ENCODE data around the gene HOXB8. TPM values are rescaled to one million over a fixed set of nuclear protein-coding genes. Genes with fewer than 3 reads are reported as not detected.

HOXB8 gene
- polyA plus RNA-seq, 3 donors: 38.8 to 40.6 (median 39.7) TPM

DNA sequence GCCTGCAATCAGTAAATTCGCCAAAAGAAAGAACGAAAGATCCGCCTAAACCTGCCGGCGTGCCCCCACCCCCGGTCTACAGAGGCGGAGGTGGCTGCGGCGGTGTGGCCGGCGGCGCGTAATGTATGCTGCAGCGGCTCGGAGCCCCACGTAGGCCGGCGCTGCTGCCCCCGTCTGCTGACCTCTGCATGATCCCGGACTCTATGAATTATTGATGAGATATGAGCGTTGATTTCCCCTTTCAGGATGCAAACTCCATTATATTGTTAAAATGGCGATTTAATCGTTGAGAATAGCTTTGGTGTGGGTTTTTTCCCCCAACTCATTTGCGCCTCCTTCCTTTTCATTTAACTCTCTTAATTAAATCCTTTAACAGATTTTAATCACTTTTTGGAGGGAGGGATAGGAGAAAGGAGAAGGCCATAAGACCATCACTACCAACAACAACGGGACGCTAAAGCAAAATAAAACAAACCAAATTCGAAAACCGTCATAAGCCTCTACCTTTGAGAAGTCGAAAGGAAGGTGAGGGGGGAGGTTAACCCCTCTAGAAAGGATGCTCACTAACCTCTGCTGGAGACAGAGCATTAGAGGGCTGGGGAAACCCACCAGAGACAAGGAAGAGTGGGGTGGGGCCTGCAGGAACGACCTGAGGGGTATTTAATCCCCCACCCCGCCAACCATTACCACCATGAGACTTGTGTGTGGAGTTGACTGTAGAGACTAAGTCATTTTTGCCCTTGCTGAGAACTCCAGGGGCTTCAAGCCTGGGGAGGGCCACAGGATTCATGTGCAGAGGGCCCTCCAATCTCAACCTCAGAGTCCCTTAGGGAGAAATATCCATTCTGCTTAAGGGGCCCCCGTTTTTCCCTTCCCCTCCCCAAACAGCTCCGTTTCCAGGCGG, 28.5 kb downstream of the HOXB8 start:
- DNase-seq (ENCODE audit: low read depth in 3 of 3, low spot score in 2 of 3): no peak

DNA sequence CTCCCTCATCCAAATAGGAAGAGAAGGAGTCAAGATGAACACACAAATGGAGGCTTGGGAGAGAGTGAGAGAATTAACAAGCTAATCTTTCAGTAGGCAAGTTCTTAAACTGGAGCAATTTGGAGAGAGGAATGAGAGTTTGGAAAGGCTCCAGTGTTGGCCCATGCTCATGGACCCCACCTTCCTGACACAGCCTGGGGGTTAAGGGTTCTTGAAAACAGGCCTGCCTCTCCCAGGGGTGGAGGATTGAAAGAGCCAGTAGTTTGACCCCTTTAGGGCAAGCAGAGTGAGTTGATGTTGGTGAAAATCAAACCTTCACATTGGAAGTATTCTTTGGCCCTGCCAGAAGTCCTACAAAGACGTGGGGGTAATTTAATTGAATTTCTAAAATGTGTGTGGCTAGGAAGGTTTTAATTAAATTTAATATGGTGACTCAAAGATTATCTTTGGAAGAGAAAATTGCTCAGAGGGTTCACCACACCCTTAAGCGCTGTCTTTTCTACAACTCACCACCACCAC, 30.8 kb downstream of the HOXB8 start:
- no peak for DNase-seq (ENCODE audit: low read depth in 3 of 3, low spot score in 2 of 3)

DNA sequence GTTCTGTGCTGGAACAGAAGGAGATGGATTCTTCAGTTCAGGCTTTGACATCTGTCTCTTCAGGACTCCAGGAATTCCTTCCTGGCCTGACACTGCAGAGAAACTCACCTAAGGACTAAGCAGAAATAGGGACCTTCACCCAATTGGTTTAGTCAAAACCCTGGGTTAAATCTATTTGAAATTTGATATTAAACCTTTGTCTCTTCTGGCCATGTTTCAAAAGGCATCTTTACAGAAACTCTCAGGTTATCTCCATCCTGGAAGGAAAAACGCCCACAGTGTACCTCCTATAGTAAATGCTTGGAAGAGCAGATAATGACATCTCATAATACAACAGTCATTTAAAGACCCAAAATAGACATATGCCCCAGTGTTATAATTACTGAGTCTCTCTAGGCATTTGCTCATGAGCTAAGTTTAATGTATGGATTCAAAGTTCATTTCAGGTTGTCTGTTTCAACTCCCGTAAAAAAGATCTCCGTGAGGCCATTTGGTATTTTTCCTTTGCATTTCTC, 31.3 kb downstream of the HOXB8 start:
- no peak for DNase-seq (ENCODE audit: low read depth in 3 of 3, low spot score in 2 of 3)

DNA sequence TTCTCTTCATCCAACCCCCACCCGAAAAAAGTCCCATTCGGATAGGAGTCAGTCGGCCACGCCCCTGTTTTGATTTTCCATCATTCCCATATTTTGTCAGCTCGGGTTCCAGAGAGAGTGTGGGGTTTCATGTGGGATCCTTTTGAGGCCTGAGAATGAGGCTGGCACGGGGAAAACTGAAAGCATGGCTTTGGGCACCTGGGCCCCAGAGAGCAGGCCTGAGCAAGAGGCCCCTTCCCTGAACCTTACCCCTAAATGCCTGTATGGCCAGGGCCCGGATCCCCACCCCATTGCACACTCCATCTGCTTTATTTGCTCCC, 32.4 kb downstream of the HOXB8 start:
- no peak for DNase-seq (ENCODE audit: low read depth in 3 of 3, low spot score in 2 of 3)

DNA sequence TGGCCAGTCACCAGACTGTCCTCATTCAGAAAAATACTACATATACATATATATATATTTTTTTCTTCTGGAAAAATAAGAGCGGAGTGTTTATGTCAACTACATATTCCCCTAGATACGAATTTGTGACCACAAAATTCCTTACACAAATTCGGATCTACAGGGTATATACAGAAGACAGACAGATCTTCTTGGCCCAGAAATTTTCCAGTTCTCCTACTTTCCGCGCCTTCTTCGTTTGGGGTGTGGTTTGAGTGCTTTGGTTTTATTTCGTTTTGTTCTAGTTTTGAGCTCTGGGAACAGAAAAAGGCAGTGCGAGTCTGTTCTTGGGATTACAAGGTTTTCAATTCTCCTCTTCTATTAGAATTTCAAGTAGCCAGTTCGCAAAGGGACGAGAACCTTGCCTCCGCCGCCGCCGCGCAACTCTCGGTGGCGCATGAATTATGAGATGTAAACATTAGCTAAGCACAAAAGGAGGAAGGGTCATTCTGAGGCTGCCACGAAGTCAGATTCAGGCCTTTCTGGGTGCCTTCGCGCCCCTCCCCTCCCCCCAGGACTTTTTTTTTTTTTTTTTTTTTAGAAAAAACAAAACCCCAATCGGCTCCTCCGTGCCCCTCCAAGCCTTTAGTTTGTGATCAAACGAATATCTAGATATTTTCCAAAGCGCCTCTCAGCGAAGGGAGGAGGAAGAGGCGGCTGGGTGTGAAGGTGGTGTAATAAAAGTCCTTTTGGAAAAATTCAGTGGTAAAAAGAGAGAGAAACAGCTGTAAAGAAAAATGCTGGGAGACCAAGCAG, 35.1 kb downstream of the HOXB8 start:
- no peak for DNase-seq (ENCODE audit: low read depth in 3 of 3, low spot score in 2 of 3)

DNA sequence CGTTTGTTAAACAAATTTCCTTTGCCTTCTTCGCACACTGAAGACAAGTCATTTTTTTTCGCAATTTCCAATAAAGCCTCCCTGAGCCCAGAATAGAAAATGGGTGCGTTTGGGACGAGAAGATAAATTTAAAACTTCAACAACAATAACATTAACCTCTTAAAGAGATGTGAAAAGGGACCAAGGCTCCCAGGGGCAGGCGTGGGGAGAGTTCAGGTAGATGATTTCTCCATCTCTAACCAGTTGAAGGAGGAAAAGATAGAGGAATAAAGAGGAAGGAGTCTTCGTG, 35.7 kb downstream of the HOXB8 start:
- no peak for DNase-seq (ENCODE audit: low read depth in 3 of 3, low spot score in 2 of 3)

DNA sequence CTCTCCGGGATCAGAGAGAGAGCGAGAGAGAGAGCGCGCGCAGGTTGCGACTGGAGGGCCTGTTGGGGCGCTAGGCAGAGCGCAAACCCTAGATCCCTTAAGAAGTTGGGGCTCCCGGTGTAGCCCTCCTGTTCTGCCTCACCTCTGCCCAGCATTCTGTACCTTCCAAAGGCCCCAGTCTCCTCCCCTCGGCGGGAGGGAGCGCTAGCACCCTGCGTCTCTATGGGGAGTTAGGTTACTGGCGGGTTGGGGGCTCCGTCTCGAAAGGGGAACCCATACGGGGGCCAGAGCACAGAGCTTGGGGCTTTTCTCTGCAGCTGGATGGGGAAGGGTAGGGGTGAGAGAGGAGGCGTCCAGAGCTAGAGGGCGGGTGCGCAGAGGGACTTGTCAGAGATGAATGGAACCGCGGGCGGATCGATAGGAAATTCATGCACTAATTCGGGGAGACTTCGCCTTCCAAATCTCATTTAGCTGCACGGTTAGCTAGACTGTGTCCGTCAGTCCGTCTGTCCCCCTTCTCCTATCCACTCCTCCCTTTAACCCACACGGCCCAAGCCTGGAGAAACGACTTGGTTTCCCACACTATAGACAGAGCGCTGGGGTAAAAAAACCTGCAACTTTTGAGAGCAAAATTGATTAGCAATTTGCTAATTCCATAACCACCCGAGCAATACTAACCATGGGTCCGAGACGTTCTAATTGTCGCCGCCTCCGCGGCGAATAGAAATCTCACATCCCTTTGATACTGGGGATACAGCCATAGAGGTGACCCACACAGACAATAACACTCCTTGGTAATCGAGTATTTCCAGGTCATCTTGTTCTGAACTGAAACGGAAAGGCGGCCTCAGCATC, 36.2 kb downstream of the HOXB8 start:
- DNase-seq (ENCODE audit: low read depth in 3 of 3, low spot score in 2 of 3): no peak

DNA sequence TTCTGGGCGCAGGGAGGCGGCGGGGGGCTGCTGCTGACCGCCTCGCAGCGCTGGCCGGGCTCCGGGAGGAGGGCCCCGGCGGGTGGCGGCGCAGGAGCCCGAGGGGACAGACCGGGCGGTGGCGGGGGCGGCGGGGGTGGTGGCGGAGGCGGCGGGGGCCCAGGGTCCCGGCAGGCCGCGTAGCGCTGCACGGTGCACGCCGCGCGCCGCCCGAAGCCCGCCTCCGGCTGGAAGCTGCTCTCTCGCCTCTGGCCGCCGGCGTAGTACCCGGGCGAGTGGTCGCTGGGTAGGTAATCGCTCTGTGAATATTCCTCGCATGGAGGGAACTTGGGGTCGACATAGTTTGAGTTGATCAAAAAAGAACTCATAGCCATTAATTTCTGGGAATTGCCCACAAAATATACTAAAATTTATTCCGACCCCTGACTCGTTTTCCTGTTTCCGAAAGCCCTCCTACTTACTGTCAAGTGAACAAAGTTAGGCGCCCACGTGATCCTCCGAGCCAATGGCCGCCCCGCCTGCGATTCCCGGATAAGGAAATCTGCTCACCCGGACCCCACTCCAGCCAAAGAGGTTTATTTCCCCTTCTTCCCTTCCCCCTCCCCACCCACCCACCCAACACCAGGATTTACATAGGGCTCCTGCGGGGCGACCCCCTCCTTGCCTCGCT, 37.0 kb downstream of the HOXB8 start, which contains the start of gene HOXB4:
HOXB4 (minus strand) TSS at position 405 of the 670 bp plus-strand sequence; CDS start at position 374, 31 bp downstream.
- no peak for DNase-seq (ENCODE audit: low read depth in 3 of 3, low spot score in 2 of 3)

DNA sequence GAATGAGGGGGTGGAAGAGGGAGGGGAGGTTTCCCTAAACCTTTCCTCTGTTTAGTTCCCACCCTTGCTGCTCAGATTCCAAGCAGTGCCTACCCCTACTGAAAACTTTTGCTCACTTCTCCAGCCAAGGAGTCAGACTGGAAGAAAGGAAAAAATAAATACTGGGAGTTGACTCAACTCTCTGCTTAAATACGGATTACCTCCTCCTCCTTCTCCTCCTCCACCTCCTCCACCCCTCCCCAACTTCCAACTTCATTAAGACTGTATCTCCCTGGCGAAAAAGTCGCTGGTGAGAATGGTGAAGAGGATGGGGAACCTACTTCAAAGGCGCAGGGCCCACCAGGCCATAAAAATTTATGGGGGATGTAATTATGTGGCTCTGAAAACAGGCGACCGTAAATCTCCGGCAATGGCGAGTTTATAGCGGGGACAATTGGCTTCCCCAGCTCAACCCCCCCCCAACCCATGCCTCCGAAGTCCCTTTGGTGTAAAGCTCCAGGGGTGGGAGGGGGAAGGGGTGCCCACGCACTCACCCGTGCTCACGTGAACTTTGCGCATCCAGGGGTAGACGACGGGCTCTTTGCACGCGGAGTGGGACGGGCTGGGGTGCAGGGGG, 37.7 kb downstream of the HOXB8 start:
- DNase-seq (ENCODE audit: low read depth in 3 of 3, low spot score in 2 of 3): peak in 2 of 3 donors; percentile 90 to 92

DNA sequence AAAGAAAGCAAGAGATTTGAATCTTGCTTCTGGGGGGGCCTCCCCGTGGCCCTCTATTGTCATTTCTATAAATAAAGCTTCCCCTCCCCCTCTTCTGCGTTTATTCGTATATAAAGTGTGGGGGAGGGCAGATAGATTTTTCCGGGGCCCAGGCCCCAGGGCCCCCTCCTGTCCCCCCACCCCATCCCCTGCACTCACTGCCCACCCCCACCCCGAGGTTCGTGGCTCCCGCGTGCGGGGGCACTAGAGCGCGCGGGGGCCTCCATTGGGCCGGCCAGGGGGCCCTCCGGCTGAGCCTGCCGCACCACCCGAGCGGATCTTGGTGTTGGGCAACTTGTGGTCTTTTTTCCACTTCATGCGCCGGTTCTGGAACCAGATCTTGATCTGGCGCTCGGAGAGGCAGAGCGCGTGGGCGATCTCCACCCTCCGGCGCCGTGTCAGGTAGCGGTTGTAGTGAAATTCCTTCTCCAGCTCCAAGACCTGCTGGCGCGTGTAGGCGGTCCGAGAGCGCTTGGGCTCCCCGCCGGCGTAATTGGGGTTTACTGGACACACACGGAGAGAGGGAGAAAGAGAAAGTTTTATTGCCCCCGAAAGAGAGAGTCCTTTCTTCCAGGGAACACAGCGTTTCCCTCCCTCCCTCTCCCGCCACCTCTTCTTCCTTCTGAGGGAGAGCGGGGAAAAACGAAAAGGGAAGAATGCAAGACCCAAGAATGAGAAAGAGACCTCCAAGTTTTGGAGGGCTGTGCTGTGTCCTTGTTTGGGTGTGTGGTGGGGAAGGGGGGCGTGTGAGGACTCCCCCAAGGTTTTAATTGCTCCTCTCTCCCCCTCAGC, 38.4 kb downstream of the HOXB8 start:
- DNase-seq (ENCODE audit: low read depth in 3 of 3, low spot score in 2 of 3): no peak

DNA sequence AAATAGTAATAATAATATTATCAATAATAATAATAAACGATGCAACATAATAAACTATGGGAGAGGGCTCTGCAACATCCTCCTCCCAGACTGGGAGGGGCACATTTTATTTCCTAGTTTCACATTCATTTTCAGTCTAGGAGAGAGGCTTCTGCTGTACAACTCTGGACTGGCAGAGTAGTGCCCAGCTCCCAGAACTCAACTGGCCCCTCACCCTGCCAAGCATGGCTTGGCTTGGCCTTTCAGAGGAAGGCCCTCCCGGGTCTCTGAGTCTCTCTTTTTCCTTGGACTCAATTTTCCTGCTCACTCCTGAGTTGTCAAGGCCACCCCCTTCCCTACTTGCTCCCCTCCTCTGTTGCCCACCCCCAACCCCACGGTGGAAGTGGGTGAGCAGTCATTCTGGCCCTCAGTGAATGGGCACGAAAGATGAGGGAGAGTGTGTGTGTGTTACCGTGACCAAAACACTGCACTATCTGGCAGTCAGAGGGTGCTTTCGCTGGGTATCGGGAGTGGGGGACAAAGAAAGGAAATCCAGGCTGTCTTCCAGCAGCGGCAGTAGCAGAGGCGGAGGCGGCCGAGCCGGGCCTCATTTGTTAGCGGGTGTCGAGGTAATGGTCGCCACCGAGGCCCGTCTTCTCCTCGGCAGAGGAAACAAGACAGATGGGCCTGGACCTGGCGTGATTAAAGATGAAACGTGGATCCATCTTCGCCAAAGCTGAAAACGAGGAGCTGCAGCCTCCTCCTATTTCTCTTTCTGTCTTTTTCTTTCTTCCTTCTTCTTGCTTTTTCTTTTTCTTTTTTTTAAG, 39.2 kb downstream of the HOXB8 start:
- no peak for DNase-seq (ENCODE audit: low read depth in 3 of 3, low spot score in 2 of 3)

DNA sequence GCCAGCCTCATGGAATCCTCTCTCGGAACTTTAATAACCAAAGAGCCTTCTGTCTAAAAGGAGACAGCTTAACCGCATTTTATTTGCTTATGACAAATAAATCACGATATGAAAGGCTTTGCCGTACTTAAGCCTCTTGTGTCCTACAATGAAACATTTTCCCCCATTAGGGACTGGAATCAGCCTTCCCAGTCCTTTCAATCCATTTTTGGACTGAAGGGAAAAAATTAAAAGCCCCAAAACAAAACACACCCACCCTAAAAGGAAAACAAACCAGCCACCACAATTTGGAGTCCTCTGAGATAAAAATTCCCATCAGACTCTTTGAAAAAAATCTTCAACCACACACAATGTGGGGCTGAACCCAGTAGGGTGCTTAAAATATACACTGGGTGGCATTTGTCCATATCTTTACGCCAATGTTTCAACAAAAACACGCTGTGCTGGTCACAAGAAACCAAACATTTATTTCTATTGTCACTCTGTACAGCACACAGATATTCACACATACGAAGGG, 40.0 kb downstream of the HOXB8 start:
- DNase-seq (ENCODE audit: low read depth in 3 of 3, low spot score in 2 of 3): no peak

DNA sequence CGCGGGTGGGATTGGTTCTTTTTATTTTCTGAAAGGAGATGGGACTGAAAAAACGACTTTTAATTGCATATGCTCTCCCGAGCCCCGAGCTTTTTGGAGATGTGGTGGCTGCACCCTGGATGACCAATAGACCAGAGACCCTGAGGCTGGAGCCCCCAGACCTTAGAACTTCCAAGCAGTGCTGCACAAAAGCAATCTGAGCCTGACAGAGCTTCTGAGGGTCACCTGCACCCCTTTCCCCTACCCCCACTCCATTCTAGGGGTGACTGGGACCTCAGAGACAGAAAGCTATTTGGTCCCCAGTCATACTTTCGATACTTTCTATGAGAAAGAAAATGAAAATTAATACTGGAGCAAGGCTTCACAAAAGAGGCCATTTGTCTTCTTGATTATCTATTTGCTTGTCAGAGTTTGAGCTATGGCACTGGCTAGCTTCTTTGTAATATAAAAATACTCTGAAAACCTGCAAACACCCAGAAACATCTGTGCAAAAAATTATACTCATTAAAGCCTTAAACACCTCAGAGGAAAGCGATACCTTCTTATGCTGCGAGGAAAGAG, 40.5 kb downstream of the HOXB8 start:
- no peak for DNase-seq (ENCODE audit: low read depth in 3 of 3, low spot score in 2 of 3)

DNA sequence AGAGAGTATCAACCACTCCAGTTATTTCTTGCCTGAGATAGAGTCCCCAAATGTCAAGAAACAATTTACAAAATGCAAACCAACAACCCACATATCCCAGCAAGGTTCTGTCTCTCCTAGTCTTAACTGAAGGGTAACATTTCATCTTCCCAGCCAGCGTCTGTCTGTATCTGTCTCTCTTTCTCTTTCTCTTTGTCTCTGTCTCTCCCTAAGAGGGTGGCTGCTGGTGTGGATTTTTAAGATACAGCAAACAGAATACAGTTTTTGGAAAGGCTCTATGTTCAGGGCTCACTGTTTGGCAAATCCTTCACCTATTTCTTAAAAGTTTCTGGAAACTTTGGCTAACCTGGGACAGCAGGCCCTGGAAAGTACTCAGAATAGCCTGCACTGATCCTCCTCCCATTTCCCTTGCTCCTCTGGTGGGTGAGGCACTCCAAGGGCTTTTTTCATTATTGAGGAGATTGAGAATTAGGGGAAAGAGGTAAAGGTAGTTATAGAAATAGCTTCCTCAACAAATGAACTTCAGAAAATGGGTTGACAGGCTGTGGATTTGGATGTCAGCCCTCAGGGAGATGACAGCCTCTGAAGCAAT, 43.2 kb downstream of the HOXB8 start:
- no peak for DNase-seq (ENCODE audit: low read depth in 3 of 3, low spot score in 2 of 3)

DNA sequence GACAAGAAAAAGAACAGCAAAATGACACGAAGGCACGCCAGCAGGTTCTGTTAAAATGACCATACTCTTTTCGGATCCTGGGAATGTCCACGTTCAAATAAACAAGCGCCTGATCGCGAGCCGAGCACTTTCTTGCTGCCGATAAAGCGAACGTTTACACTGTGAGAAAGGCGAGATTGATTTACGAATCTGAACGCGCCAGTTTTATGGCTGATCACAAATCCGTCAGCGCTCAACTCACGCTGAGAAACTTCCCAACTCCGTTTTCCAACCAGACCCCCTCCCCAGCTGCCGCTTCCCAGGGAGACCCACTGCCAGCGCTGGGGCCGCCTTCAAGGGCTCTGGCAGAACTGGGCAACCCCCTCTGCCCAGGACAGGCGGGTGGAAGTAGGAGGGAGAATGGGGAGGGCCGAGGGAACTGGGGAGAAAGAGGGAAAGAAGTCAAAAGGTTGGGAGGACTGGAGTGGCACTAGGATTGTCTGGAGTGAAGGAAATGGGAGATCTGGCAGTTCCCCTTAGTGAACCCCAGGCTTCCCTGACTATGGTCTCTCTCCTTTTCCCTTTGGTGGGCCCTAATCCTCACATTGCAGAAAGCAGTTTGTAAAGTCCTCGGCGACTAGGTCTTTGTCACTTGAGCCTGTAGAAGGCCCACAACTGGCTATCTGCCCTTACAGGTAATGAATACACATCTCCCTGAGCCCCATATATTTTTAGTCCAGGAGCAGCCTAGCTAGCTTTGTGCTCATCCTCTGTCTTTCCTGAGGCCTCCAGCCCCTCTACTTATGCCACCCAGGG, 43.9 kb downstream of the HOXB8 start:
- no peak for DNase-seq (ENCODE audit: low read depth in 3 of 3, low spot score in 2 of 3)

DNA sequence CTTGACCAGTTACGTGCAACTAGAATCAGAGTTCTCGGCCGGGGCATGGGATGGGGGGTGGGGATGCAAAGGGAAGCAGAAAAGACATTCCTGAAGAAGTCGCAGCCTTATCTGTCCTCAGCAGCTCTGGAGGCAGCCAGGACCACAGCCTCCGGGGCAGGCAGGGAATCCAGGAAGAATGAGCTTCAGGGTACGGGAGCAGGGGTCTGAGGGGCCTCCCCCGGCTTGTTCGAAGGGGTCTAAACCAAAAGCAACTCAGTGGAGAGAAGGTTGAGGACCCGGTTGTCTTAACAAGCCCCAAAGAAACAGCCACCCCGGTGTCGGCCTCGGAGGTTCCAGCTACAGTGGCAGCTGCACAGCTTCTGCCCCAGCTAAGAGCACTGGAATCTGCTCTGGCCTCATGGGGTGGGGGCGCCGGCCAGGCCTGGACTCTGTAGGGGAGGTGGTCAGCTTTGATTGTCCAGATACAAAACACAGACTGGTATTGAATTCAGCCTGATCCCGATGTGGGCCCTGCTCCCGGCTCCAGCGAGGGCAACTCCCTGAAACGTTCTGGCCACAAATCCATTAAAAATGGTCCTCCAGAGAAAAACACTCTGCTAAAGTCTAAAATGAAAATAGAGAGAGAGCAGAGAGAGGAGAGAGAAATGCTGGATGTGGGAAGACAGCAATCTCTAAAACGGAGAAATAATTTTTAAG, 44.6 kb downstream of the HOXB8 start:
- no peak for DNase-seq (ENCODE audit: low read depth in 3 of 3, low spot score in 2 of 3)

Data from right renal cortex interstitium (tissue), 3 donors.